NCI-H748 treated with DMSO at 0.1 percent for 48 hours (cell line): Measurements from ENCODE around the gene TNRC18.
"Not testable (repeated sequence)": the region's sequence is repeated elsewhere in the genome, so short reads cannot be mapped to it uniquely, and the experiment has no call there.

Experiments
- DNase-seq: peaks from one replicate; lab custom pipeline; 2025; lab: John Stamatoyannopoulos, UW

TNRC18 gene

DNA sequence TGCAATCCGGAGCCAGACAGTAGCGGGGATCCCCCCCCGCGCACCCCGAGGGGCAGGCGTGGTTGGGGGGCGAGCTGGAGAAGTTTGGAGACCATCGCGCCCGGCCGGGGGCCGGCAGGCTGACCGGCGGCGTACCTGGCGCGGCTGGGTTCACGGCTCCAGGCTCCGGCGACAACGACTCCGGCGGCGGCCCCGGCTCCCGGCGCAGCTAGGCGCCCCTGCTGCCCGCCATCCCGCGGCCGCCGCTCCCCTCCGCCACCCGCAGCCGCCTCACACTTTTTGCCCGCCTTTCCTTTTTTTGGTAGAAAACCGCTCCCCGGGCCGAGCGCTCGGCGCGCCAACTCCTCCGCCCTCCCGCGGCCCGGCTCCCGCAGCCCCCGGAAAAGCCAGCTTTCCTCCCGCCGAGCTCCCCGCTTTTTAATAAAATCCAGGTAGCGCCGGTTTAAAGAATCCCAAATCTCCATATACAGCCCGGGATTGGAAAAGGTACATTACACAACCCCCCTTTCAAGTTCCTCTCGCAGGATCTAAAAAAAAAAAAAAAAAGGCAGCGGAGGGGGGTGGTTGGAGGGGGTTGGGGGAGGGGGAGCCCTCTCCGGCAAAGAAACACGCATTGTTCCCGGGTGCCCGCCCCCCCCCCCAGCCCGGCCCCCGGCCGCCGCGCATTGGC, at the start of gene TNRC18:
TSS of gene TNRC18 (minus strand) at position 529 of the 670 bp plus-strand sequence. CDS start 2,588 bp downstream, outside the sequence.
- no peak for DNase-seq

- peak; percentile 89 for DNase-seq
Measured at GRCh38 chr7:5472432-5473315, 49.0 kb upstream of the TNRC18 start.

DNA sequence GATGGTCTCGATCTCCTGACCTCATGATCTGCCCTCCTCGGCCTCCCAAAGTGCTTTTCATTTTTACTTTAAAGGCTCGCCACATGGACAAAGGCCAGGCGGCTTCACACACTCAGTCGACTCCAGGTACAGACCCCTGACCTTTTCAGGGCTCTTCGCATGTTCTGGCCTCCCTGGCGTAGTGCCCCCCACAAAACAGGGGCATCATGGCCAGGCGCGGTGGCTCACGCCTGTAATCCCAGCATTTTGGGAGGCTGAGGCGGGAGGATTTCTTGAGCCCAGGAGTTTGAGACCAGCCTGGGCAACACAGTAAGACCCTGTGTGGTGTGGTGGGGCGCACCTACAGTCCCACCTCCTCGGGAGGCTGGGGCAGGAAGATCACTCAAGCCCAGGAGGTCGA, 48.0 kb upstream of the TNRC18 start:
- not testable (repeated sequence) for DNase-seq

DNA sequence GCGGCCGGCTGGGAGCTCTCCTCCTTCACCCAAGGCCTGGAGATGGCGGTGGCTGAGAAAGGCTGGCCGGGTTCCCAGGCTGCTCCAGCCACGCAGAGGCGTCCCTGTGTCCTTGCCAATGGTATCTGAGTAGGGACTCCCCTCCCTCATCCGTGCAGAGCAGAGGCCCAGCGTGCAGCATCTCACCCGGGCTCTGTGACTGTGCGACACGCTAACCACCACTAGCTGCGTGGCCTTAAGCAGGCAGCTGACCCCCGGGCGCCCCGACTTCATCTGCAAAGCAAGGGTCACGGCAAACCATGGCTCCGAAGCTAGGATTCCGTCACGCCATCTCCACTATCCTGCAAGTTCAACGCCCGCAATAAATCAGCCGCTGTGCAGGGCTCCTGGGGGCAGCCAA, 47.2 kb upstream of the TNRC18 start:
- DNase-seq, result no peak

DNA sequence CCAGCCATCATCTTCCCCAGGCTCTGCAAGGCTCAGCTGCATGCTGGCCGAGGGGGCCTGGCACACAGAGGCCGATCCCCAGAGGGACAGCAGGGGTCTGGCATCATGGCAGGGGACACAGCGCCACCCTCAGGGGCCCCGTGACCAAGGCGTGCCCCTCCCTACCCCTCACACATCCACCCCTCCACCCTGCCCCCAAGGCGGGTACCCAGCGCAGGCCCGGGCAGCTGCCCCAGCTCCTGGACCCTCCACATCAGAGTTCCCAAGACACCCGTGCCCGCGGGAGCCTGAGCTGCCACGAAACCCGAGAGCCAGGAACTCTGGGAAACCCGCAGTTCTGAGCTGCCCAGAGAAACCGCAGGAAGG, 46.5 kb upstream of the TNRC18 start:
- DNase-seq, result no peak

- no peak for DNase-seq
Measured at GRCh38 chr7:5469375-5470166, 45.9 kb upstream of the TNRC18 start.

- no peak for DNase-seq
Measured at GRCh38 chr7:5467645-5468044, 44.0 kb upstream of the TNRC18 start.

DNA sequence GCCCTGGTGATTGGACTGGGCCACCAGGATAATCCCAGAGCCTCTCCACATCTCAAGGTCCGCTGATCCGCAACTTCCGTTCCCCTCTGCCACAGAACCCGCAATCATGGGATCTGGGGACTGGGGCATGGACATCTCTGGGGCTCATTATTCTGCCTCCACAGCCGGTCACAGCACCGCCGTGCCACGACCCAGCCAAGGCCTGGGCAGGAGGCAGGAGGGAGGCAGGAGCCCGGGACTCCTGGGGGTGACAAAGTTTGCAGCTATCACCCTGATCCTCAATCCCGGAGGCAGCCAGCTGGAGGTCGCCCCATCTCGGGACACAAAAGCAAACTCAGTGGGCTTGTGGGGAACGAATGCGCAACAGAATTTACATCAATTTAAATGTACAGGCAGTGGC, 42.9 kb upstream of the TNRC18 start:
- DNase-seq, result no peak

DNA sequence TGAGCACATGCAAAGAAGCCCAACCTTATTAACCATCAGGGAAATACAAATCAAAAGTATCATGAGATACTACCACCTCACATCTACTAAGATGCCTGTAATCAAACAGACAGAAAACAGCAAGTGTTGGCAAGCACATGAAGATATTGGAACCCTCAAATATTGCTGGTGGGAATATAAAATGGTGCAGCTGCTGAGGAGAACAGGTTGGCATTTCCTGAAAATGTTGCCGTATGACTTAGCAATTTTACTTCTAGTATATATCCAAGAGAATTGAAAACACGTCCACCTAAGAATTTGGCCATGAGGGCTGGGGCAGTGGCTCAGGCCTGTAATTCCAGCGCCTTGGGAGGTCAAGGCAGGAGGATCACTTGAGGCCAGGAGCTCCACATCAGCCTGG, 39.4 kb upstream of the TNRC18 start:
- DNase-seq, result no peak

- DNase-seq, result no peak
Measured at GRCh38 chr7:5462216-5462615, 38.6 kb upstream of the TNRC18 start.

- DNase-seq, result no peak
Measured at GRCh38 chr7:5458921-5459480, 35.4 kb upstream of the TNRC18 start.

GRCh38 chr7:5457245-5457735, 33.7 kb upstream of the TNRC18 start:
- DNase-seq, result no peak

- no peak for DNase-seq
Measured at GRCh38 chr7:5456409-5456808, 32.8 kb upstream of the TNRC18 start.

DNA sequence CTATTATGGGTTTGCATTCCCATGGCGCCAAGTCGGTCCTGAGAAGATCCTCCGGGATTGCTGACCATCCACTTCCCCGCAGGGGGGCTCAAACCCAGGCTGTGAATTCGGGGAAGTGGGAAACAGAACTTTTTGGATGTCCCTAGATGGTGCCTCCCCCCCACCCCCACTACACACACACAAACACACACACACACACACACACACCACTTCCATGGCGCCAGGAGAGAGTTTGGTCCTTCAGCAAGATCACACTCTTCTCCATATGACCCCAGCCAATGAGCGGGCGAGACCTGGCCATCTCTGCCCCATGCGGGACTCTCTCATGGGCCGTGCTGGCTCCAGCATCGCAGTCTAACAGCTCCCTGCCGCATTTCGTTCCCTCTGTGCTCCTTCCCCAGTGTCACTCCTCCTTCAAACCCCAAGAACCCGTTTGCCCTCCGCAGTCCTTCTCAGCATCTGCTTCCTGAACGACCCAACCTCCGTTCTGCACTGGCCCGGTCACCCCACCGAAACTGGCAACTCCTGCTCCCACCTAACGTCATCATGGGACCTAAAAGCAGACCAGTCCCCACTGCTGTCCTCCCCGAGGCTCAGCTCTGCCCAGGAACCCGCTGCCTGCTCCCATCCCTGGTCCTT, 32.1 kb upstream of the TNRC18 start:
- no peak for DNase-seq

GRCh38 chr7:5455175-5455574, 31.5 kb upstream of the TNRC18 start:
- no peak for DNase-seq

DNA sequence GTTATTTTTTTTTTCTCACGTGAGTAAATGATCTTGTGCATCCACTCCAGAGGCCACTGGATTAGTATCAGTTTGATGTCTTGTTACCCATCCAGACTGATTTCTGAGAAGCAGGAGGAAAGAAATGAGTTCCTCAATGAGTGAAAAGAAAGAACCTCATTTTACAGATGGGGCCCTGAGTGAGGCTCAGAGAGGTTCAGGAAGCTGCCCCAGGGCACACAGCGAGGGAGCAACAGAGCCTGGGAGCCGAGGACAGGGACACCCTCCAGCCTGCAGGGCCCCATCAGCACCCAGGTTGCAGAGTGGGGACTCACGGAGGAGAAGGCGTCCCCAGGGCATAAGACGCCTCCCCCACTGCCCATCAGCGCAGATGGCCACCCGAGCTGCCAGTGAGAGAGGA, 30.9 kb upstream of the TNRC18 start:
- DNase-seq, result no peak

DNA sequence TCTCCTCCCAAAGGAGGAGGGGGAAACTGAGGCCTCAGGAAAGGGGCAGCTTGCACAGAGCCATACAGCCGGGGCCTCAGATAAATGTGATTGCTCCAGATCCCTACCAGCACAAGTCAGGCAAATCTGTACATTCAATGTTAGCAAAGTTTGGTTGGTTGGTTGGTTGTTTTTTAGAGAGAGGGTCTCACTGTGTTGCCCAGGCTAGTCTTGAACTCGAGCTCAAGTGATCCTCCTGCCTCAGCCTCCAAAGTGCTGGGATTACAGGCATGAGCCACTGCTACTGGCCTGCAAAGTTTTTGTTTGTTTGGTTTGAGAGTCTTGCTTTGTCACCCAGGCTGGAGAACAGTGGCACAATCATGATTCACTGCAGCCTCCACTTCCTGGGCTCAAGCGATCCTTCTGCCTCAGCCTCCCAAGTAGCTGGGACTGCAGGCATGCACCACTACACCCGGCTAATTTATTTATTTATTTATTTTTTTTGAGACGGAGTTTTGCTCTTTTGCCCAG, 30.0 kb upstream of the TNRC18 start:
- no peak for DNase-seq

- DNase-seq, result no peak
Measured at GRCh38 chr7:5452937-5453540, 29.4 kb upstream of the TNRC18 start.

- no peak for DNase-seq
Measured at GRCh38 chr7:5452470-5452899, 28.9 kb upstream of the TNRC18 start.

GRCh38 chr7:5451391-5451790, 27.8 kb upstream of the TNRC18 start:
- DNase-seq, result no peak
